Neural cell (in vitro differentiated cells): ENCODE results near the gene RASSF8.

Source experiments
- EP300 ChIP-seq: fragments of 450-650 bp; conservative IDR thresholded peaks from 2 replicates; pipeline ENCODE4 v1.6.1; 2014; ENCODE audit warnings: antibody characterized with exemption, mild to moderate bottlenecking, moderate library complexity; ENCODE audit not compliant: poor library complexity, severe bottlenecking
- MXI1 ChIP-seq: fragments of 450-650 bp; conservative IDR thresholded peaks from 2 replicates; pipeline ENCODE4 v1.6.1; 2014; ENCODE audit warnings: antibody characterized with exemption, mild to moderate bottlenecking; ENCODE audit not compliant: poor library complexity, severe bottlenecking
- RAD21 ChIP-seq: fragments of 450-650 bp; conservative IDR thresholded peaks from 2 replicates; pipeline ENCODE4 v1.6.1; 2014; ENCODE audit warnings: antibody characterized with exemption, mild to moderate bottlenecking, moderate library complexity
- SMC3 ChIP-seq: fragments of 450-650 bp; conservative IDR thresholded peaks from 2 replicates; pipeline ENCODE4 v1.6.1; 2014; ENCODE audit warnings: antibody characterized with exemption, mild to moderate bottlenecking, moderate library complexity; ENCODE audit not compliant: poor library complexity
- TAF1 ChIP-seq: IDR thresholded peaks from 2 replicates; pipeline ENCODE4 v1.6.1; 2012; ENCODE audit warnings: low read depth
- TF ChIP-seq, protein P1 (sequence below): fragments of 450-650 bp; IDR thresholded peaks from 2 replicates; pipeline ENCODE4 v1.5.1; 2014; ENCODE audit warnings: antibody characterized with exemption, mild to moderate bottlenecking, moderate library complexity; ENCODE audit not compliant: poor library complexity, severe bottlenecking

DNA sequence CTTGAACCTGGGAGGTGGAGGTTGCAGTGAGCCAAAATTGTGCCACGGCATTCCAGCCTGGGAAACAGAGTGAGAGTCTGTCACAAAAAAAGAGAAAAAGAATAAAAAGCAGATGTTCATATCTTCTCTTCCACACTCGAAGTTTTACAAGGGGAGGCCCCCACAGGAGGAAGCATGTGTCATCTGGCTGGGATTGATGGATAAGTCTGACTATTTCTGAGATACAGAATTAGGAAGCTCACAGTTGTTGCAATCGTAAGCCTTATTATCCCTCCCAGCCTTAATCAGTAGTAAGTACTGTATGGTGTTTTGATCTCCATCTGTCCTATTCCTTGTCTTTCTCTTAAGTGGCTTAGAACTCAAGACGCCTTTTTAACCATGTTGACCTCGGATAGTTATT is 31.9 kb upstream of the RASSF8 start:
- no peak for TF ChIP-seq MXI1
- no peak for TF ChIP-seq EP300
- TF ChIP-seq, protein P1, sequence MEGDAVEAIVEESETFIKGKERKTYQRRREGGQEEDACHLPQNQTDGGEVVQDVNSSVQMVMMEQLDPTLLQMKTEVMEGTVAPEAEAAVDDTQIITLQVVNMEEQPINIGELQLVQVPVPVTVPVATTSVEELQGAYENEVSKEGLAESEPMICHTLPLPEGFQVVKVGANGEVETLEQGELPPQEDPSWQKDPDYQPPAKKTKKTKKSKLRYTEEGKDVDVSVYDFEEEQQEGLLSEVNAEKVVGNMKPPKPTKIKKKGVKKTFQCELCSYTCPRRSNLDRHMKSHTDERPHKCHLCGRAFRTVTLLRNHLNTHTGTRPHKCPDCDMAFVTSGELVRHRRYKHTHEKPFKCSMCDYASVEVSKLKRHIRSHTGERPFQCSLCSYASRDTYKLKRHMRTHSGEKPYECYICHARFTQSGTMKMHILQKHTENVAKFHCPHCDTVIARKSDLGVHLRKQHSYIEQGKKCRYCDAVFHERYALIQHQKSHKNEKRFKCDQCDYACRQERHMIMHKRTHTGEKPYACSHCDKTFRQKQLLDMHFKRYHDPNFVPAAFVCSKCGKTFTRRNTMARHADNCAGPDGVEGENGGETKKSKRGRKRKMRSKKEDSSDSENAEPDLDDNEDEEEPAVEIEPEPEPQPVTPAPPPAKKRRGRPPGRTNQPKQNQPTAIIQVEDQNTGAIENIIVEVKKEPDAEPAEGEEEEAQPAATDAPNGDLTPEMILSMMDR = no peak
- TF ChIP-seq TAF1 = no peak
- TF ChIP-seq RAD21 = no peak
- no peak for TF ChIP-seq SMC3
